IPS-18a (cell line): ENCODE measurements around the gene FOXI1.

Experiments
- H3K27ac ChIP-seq: one replicate; pipeline ENCODE4 v1.5.1; 2013; ENCODE audit warnings: low read length
- H3K27me3 ChIP-seq: one replicate; pipeline ENCODE4 v1.6.1; 2013; ENCODE audit warnings: mild to moderate bottlenecking, low read length; ENCODE audit not compliant: control insufficient read depth, insufficient read depth
- H3K36me3 ChIP-seq: one replicate; pipeline ENCODE4 v1.6.1; 2013; ENCODE audit warnings: low read depth, low read length; ENCODE audit not compliant: control insufficient read depth
- H3K4me1 ChIP-seq: one replicate; pipeline ENCODE4 v1.6.1; 2013; ENCODE audit warnings: low read depth, low read length; ENCODE audit not compliant: control insufficient read depth
- H3K4me3 ChIP-seq: one replicate; pipeline ENCODE4 v1.5.1; 2013; ENCODE audit warnings: low read length
- H3K9ac ChIP-seq: one replicate; pipeline ENCODE4 v1.6.1; 2013; ENCODE audit warnings: mild to moderate bottlenecking, low read length, moderate library complexity
- H3K9me3 ChIP-seq: one replicate; pipeline ENCODE4 v1.6.1; 2013; ENCODE audit warnings: low read depth, low read length; ENCODE audit not compliant: control insufficient read depth

Gene FOXI1

DNA sequence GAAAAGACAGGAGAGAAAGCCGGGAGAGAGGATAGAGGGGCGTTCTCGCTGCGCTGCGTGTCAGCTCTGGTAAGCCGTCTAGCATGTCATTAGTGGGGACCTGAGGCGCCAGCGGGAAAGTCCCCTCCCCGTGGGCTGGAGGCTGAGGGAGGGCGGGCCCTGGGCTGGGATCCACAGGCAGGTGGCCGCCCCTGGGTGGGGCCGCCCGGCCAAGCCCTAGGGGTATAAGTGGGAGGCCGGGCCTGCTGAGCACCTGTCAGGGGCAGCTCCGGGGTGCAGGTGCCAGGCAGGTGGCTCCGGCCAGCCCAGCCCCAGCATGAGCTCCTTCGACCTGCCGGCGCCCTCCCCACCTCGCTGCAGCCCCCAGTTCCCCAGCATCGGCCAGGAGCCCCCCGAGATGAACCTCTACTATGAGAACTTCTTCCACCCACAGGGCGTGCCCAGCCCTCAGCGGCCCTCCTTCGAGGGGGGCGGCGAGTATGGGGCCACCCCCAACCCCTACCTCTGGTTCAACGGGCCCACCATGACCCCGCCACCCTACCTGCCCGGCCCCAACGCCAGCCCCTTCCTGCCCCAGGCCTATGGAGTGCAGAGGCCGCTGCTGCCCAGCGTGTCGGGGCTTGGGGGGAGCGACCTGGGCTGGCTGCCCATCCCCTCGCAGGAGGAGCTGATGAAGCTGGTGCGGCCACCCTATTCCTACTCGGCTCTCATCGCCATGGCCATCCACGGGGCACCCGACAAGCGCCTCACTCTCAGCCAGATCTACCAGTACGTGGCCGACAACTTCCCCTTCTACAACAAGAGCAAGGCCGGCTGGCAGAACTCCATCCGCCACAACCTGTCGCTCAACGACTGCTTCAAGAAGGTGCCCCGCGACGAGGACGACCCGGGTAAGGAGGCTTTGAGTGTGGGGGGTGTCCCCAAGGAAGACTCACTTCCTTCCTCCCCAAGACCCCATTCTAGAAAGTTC is at the start of gene FOXI1:
Gene FOXI1 (plus strand): TSS at position 256 of the 970 bp plus-strand sequence. CDS start 61 bp downstream, at position 317.
- H3K27ac ChIP-seq: no peak within 1 kb of the TSS
- no peak within 1 kb of the TSS for H3K9ac ChIP-seq
- H3K27me3 ChIP-seq: peaks cover 43% of the 10 kb centered on the region
- H3K36me3 ChIP-seq: no peaks in the 10 kb centered on the region
- no peaks in the 10 kb centered on the region for H3K9me3 ChIP-seq
- H3K4me3 ChIP-seq: no peak within 1 kb of the TSS
- peaks cover 4% of the 10 kb centered on the region for H3K4me1 ChIP-seq

DNA sequence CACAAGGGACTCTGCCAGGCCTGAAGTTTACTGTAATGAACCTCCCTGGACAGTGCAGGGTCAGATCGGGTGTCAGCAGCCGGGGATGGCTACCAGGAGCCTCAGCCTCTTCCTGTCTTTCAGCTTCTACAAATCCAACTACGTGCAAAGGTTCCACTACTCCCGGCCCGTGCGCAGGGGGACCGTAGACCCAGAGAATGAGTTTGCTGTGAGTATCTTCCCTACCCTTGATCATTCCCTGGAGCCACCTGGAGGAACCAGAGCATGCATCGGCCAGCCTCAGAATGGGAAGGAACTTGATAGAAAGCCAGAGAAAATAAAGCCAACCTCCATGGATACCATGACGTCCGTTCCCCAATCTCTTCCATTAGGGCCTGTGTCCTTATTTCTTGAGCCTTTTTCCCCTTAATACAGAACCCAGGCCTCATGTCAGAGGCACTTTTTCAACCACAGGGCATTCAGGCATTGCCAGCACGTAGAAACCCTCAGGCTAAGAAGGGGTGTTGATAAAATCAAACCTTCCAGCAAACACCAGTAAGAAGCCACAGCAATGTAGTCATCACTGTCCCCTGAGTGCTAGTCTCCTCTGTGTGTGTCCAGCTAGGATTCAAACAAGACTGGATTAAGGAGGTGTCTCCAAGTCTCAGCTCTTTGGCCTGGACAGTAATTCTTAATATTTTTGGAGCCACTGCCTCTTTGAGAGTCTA is 49.0 kb upstream of the FOXI1 start:
- Histone ChIP-seq H3K9ac (no peak overlapping the region), H3K9me3 (no peaks in the 10 kb centered on the region), H3K27ac (no peak overlapping the region), H3K36me3 (no peaks in the 10 kb centered on the region), H3K4me1 (no peaks in the 10 kb centered on the region), H3K4me3 (no peak overlapping the region), H3K27me3 (no peaks in the 10 kb centered on the region)

DNA sequence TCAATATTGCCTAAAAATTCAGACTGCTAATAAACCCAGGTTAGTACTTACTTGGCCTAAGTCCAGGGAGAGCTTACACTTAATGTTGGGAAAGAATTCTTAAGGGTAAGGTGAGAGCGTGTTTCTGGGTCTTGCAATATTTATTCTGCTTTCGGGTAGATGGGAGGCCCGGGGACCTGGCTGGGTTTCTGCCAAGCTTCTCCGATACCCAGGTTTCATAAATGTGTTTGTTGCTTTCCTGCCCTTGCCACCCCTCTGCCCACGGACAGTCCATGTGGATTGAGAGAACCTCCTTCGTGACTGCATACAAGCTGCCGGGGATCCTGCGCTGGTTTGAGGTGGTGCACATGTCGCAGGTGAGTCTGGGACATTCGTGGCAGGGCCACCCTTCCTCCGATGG is 48.4 kb upstream of the FOXI1 start:
- no peak overlapping the region for H3K27ac ChIP-seq
- H3K4me1 ChIP-seq: no peaks in the 10 kb centered on the region
- no peaks in the 10 kb centered on the region for H3K27me3 ChIP-seq
- no peaks in the 10 kb centered on the region for H3K36me3 ChIP-seq
- no peak overlapping the region for H3K4me3 ChIP-seq
- no peak overlapping the region for H3K9ac ChIP-seq
- H3K9me3 ChIP-seq: no peaks in the 10 kb centered on the region

- Histone ChIP-seq H3K4me1 (no peaks in the 10 kb centered on the region), H3K36me3 (no peaks in the 10 kb centered on the region), H3K4me3 (no peak overlapping the region), H3K9me3 (no peaks in the 10 kb centered on the region), H3K27me3 (no peaks in the 10 kb centered on the region), H3K9ac (no peak overlapping the region), H3K27ac (no peak overlapping the region)
These were observed 46.5 kb upstream of the FOXI1 start for GRCh38 chr5:170059221-170059620.

DNA sequence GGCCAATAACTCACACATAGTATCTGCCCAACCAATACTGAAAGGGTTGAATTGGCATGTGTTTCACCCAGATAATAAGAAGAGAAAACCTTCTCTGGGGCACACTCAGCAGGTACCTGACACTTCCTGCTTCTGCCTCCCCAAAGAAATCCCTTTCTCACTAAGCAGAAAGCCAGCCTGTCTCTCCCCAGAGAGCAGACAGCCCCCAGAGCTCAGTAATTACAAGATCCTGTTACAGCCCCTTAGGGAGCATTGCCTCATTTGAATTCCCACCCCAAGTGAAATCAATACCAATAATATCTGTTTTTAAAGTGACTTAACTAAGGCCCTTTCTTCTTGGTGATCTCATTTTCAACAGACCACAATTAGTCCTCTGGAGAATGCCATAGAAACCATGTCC is 38.5 kb upstream of the FOXI1 start:
- Histone ChIP-seq H3K4me1 (peaks cover 4% of the 10 kb centered on the region), H3K9ac (no peak overlapping the region), H3K27me3 (no peaks in the 10 kb centered on the region), H3K27ac (no peak overlapping the region), H3K9me3 (no peaks in the 10 kb centered on the region), H3K4me3 (no peak overlapping the region), H3K36me3 (no peaks in the 10 kb centered on the region)

- peaks cover 4% of the 10 kb centered on the region for H3K4me1 ChIP-seq
- H3K4me3 ChIP-seq: no peak overlapping the region
- H3K9ac ChIP-seq: no peak overlapping the region
- H3K27ac ChIP-seq: no peak overlapping the region
- H3K9me3 ChIP-seq: no peaks in the 10 kb centered on the region
- H3K36me3 ChIP-seq: no peaks in the 10 kb centered on the region
- H3K27me3 ChIP-seq: no peaks in the 10 kb centered on the region
These were observed 38.0 kb upstream of the FOXI1 start for GRCh38 chr5:170067574-170068170.

DNA sequence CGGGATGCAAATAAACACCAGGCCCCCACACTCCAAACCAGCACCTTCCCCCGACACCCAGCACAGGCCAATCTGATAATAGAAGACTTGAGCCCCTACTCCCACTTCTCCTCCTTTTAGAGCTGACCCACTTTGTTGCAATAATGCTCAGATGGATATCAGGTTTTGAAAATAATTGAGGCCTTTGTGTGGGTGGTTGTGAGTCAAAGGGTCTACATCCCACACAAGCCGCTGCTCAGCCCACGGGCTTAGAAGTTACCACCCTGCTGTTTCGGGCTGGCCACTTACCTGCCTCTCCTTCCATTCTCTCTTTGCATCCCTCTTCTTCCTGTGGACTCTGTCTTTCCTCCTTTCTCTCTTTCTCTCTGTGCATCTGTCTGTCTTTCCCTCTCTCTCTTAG is 36.2 kb upstream of the FOXI1 start:
- Histone ChIP-seq H3K4me1 (peaks cover 4% of the 10 kb centered on the region), H3K27me3 (no peaks in the 10 kb centered on the region), H3K36me3 (no peaks in the 10 kb centered on the region), H3K9ac (no peak overlapping the region), H3K9me3 (no peaks in the 10 kb centered on the region), H3K4me3 (no peak overlapping the region), H3K27ac (no peak overlapping the region)

DNA sequence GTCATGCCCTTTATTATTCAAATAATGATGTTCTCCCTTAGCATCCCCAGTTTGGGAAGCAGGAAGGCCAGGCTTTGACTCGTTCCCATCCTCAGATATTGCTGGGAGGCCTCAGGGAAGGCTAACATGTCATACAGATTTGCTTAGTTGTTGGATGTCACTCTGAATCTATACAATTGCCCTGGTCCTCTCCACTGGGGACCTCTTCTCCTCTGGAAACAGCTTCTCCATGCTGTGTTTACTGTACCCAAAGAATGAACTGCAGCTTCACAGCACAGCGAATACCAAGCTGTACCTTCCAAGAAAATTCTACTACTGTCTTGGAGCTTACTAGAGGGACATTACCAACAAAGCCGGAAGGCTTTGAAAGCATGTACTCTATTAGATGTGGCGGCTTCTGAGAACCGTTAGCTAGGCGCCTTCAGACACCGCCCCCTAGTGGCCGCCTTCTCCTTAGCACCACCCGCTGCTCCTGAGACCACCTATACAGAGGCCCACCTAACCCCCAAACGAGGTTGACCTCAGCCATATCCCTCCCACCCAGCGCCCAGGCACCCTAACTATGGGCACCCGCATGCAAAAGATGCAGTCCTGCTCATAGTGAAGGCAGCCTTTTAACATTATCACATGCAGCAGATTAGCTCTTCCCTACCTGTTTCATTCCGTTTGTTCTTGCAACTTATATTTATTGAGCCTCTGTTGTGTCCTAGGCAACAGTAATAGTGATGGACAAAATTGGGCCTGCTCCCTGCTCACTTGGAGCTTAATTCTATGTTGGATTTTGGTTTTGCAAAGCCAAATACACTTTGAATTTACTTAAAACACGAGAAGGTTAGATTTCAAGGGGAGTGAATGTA is 34.9 kb upstream of the FOXI1 start:
- no peak overlapping the region for H3K4me3 ChIP-seq
- no peaks in the 10 kb centered on the region for H3K9me3 ChIP-seq
- H3K4me1 ChIP-seq: peaks cover 4% of the 10 kb centered on the region
- H3K36me3 ChIP-seq: no peaks in the 10 kb centered on the region
- no peak overlapping the region for H3K9ac ChIP-seq
- no peaks in the 10 kb centered on the region for H3K27me3 ChIP-seq
- no peak overlapping the region for H3K27ac ChIP-seq

DNA sequence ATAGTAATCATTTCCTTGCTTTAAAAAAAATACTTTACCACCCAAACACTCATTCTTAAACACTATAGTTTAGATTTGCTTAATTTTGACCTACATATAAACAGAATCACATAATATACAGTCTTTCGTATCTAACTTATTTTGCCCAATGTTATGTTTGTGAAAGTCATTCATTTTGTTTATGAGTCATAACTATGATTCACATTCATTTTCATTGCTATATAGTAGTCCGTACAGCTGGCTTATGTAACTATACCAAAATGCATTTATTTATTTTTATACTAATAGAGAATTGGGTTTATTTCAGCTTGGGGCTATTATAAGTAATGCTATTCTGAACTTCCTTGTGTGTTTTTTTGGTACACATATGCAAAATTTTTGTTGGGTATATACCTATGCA is 33.9 kb upstream of the FOXI1 start:
- no peaks in the 10 kb centered on the region for H3K27me3 ChIP-seq
- no peaks in the 10 kb centered on the region for H3K36me3 ChIP-seq
- H3K4me1 ChIP-seq: peaks cover 4% of the 10 kb centered on the region
- H3K9ac ChIP-seq: no peak overlapping the region
- H3K9me3 ChIP-seq: no peaks in the 10 kb centered on the region
- H3K4me3 ChIP-seq: no peak overlapping the region
- H3K27ac ChIP-seq: no peak overlapping the region

GRCh38 chr5:170075696-170076095 is 30.0 kb upstream of the FOXI1 start:
- H3K9ac ChIP-seq: no peak overlapping the region
- peaks cover under 1% of the 10 kb centered on the region for H3K4me1 ChIP-seq
- no peak overlapping the region for H3K27ac ChIP-seq
- H3K36me3 ChIP-seq: no peaks in the 10 kb centered on the region
- no peaks in the 10 kb centered on the region for H3K27me3 ChIP-seq
- no peak overlapping the region for H3K4me3 ChIP-seq
- no peaks in the 10 kb centered on the region for H3K9me3 ChIP-seq

DNA sequence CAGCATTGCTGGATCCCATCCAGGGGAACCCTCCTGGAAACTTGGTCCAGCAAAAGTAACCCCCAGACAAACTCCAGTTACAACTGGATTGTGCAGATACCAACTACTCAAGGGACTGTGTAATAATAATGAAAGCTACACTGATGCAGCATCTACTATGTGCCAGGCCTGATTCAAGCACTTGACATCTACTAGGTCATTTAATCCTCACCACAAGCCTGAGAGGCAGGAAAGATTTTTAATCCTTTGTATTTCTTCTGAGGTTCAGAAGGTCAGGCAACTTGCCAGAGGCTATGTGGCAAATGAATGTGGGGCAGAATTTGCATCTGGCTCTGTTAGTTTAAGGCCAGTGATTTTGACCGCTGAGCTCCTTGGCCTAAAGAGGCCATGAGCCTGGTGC is 29.5 kb upstream of the FOXI1 start:
- H3K36me3 ChIP-seq: no peaks in the 10 kb centered on the region
- H3K27me3 ChIP-seq: no peaks in the 10 kb centered on the region
- no peaks in the 10 kb centered on the region for H3K4me1 ChIP-seq
- H3K27ac ChIP-seq: no peak overlapping the region
- no peaks in the 10 kb centered on the region for H3K9me3 ChIP-seq
- H3K9ac ChIP-seq: no peak overlapping the region
- no peak overlapping the region for H3K4me3 ChIP-seq
